Brain microvascular endothelial cell (primary cell): ENCODE results near the gene KNDC1.
"Not testable (repeated sequence)": the region's sequence is repeated elsewhere in the genome, so short reads cannot be mapped to it uniquely, and the experiment has no call there.

Experiments
- DNase-seq: peaks from one replicate; pipeline ENCODE4 v3.0.0-alpha.2; 2020
- H3K27ac ChIP-seq: fragments of 250-450 bp; sonication (Bioruptor Pico); 2 replicates; pipeline ENCODE4 v1.5.1; 2020; ENCODE audit warnings: mild to moderate bottlenecking, moderate library complexity
- H3K27me3 ChIP-seq: fragments of 250-450 bp; sonication (Bioruptor Pico); replicated peaks from 2 replicates; pipeline ENCODE4 v1.5.1; 2020; ENCODE audit warnings: mild to moderate bottlenecking
- H3K36me3 ChIP-seq: fragments of 250-450 bp; sonication (Bioruptor Pico); replicated peaks from 2 replicates; pipeline ENCODE4 v1.5.1; 2020; ENCODE audit warnings: mild to moderate bottlenecking
- H3K4me3 ChIP-seq: 2 replicates; pipeline ENCODE4 v1.5.1; 2011; ENCODE audit warnings: low read depth, mild to moderate bottlenecking, control low read depth, low read length, moderate library complexity
- in situ Hi-C: cut with HindIII; loops from 2 replicates; pipeline ENCODE4 v1.10.0; 2017; ENCODE audit warnings: low sequenced_read_pairs, low pct_ligation_motif_present
- TF ChIP-seq, protein P1 (sequence below): IDR thresholded peaks from 2 replicates; pipeline ENCODE4 v1.5.1; 2011; ENCODE audit warnings: low read depth, mild to moderate bottlenecking, moderate library complexity, low read length, control low read depth, inconsistent platforms; ENCODE audit errors: missing control alignments

KNDC1 gene

DNA sequence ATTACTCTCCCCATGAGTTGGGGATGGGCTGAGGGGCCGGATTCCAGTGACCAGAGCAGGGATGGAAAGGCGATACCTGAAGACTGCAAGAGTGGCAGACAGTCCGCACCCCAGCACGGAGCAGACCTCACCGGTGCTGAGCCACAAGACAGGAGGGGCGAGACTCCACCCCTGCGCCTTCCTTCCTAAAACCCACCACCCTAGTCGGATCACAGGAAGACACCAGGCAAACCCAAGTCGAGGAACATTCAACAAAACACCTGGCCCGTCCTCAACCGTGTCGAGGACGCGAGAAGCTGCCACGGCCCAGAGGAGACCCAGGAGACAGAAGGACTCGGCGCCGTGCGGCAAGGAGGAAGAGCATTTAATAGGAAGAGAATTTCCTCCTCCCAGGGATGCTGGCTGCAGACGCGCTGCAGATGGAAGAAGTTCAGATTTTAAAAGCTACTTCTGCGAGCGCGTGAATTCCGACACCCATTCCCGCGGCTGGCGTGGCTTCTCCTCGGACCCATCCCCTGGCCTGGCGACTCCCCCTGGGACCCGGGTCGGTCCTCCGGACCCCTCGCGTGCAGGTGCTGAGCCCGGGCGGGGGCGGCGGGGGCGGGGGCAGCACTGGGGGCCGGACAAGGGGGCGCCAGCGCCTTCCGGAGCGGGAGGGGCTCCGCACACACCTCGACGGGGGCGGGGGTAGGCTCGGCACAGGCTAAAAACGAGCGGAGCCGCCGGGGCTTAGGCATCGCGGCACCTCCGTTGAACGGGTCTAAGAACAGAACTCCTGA lies 69.4 kb downstream of the KNDC1 start:
- peaks cover 47% of the 10 kb centered on the region for H3K27me3 ChIP-seq
- DNase-seq = no peak
- TF ChIP-seq, protein P1, sequence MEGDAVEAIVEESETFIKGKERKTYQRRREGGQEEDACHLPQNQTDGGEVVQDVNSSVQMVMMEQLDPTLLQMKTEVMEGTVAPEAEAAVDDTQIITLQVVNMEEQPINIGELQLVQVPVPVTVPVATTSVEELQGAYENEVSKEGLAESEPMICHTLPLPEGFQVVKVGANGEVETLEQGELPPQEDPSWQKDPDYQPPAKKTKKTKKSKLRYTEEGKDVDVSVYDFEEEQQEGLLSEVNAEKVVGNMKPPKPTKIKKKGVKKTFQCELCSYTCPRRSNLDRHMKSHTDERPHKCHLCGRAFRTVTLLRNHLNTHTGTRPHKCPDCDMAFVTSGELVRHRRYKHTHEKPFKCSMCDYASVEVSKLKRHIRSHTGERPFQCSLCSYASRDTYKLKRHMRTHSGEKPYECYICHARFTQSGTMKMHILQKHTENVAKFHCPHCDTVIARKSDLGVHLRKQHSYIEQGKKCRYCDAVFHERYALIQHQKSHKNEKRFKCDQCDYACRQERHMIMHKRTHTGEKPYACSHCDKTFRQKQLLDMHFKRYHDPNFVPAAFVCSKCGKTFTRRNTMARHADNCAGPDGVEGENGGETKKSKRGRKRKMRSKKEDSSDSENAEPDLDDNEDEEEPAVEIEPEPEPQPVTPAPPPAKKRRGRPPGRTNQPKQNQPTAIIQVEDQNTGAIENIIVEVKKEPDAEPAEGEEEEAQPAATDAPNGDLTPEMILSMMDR = no peak
- H3K36me3 ChIP-seq = no peaks in the 10 kb centered on the region
- in situ Hi-C loops = no loop called here
- H3K4me3 ChIP-seq = no peak overlapping the region
- H3K27ac ChIP-seq = no peak overlapping the region

DNA sequence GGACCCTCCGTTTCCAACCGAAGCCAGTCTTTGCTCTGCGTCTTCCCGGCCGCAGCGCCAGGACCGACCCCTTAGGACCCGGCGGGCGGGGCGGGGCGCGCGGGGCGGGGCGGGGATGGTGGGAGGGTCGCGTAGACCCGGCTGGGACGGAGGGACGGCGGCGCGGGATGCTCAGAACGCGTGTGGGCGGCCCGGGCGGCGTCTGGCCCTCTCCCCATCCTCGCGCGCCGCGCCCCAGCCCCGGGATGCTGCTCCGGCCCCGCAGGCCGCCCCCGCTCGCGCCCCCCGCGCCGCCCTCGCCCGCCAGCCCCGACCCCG lies 70.0 kb downstream of the KNDC1 start, which contains the start of gene UTF1:
Gene UTF1 (plus strand): TSS at position 174 of the 318 bp plus-strand sequence. CDS start 72 bp downstream, at position 246.
- H3K4me3 ChIP-seq = no peak within 1 kb of the TSS
- TF ChIP-seq, protein P1 = no peak
- DNase-seq = no peak
- in situ Hi-C loops = no loop called here
- no peak within 1 kb of the TSS for H3K27ac ChIP-seq
- H3K36me3 ChIP-seq = no peaks in the 10 kb centered on the region
- peaks cover 47% of the 10 kb centered on the region for H3K27me3 ChIP-seq

DNA sequence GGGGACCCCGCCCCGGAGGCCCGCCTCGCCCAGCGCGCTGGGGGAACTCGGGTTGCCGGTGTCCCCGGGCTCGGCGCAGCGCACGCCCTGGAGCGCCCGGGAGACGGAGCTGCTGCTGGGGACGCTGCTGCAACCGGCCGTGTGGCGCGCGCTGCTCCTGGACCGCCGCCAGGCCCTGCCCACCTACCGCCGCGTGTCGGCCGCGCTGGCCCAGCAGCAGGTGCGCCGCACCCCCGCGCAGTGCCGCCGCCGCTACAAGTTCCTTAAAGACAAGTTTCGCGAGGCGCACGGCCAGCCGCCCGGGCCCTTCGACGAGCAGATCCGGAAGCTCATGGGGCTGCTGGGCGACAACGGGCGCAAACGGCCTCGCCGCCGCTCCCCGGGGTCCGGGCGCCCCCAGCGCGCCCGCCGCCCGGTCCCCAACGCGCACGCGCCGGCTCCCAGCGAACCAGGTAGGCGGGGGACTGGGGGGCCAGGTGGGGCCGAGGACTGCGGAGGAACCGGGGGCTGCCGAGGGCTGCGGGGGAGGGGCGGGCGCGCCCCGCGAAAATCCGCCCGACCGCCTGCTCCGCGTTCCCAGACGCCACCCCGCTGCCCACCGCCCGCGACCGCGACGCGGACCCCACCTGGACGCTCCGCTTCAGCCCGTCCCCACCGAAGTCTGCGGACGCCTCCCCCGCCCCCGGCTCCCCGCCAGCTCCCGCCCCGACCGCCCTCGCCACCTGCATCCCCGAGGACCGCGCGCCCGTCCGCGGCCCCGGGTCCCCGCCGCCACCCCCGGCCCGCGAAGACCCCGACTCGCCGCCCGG lies 70.6 kb downstream of the KNDC1 start:
- peaks cover 53% of the 10 kb centered on the region for H3K27me3 ChIP-seq
- H3K27ac ChIP-seq = no peak overlapping the region
- no peak overlapping the region for H3K4me3 ChIP-seq
- DNase-seq = no peak
- no peaks in the 10 kb centered on the region for H3K36me3 ChIP-seq
- TF ChIP-seq, protein P1 = no peak
- in situ Hi-C loops = no loop called here

DNA sequence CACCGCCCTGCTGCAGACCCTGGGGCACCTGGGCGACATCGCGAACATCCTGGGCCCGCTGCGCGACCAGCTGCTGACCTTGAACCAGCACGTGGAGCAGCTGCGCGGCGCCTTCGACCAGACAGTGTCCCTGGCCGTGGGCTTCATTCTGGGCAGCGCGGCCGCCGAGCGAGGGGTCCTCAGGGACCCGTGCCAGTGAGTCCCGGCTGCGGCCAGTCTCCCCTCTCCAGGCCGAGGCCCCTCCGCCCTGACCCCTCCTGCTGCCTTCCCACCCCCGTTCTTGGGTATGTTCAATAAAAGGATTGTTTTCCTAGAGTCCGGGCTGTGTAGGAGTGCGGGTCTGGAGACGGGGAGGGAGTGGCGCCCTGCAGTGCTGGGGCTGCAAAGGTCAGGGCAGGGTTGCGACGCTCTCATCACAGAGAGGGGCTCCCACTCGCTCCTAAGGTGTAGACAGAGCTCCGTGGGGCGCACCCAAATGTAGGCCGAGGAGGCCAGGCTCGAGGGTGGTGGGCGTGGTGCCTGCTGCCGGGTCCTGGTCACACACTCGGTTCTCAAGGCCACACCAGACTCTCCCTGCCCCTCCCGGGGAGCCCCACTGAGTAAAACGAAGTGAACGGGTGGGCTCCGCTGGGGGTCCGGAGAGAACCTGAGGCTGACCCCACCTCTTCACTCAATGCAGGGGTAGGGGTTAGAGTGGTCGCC lies 71.4 kb downstream of the KNDC1 start:
- H3K27ac ChIP-seq = no peak overlapping the region

DNA sequence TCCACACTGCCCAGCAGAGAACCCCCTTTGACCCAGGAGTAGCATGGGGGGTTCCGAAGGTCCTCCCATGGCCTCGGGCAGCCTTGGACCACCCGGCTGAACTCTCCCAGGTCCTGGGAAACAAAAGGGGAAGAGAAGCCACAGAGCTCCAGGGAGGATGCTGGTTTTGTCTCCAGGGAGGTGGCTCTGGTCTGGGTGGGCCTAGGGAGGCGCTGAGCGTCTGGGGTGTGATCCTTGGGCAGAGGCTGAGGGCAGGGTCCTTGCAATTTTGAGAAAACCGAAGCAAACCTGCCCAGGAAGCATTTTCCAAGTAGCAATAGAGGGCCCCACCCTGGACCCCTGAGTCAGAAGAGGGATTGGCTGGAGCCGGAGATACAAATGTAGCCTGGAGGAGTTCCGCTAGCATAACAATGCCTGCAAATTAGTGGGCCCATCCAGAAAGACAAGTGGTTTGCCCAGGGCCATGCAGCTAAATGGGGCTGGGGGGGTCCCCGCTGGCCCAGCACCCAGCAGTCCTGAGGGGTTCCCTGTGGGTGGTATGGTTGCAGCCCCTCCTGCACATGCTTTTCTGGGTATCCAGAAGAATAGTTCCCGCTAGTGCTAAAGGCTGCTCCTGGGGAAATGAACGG lies 72.0 kb downstream of the KNDC1 start:
- no peak for DNase-seq
- no peaks in the 10 kb centered on the region for H3K36me3 ChIP-seq
- TF ChIP-seq, protein P1 = no peak
- no peak overlapping the region for H3K4me3 ChIP-seq
- H3K27me3 ChIP-seq = peaks cover 66% of the 10 kb centered on the region
- no peak overlapping the region for H3K27ac ChIP-seq
- in situ Hi-C loops = no loop called here

More for the DNA sequence above, 71.4 kb downstream of the KNDC1 start:
- no peak for DNase-seq
- H3K36me3 ChIP-seq = no peaks in the 10 kb centered on the region
- in situ Hi-C loops = no loop called here
- peaks cover 60% of the 10 kb centered on the region for H3K27me3 ChIP-seq
- no peak overlapping the region for H3K4me3 ChIP-seq
- TF ChIP-seq, protein P1 = no peak

DNA sequence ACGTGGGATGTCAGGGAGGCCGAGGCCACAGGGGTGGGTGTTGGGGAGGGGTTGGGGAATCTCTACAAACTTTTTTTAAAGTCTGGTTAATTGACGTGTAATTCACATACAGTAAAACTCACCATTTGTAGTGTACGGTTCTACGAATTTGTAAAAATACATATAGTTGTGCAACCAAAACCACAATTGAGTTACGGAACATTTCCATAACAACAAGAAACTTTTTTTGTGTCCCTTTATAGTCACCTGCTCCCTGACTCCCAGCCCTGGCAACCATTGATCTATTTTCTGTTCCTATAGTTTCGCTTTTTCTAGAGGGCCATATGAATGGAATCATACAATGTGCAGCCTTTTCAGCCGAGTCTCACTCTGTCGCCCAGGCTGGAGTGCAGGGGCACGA lies 74.8 kb downstream of the KNDC1 start:
- in situ Hi-C loops, H3K4me3 ChIP-seq, H3K36me3 ChIP-seq, DNase-seq, H3K27ac ChIP-seq: not testable (repeated sequence)
- H3K27me3 ChIP-seq = peaks cover 77% of the 10 kb centered on the region
